ENCODE measurements around the gene TANGO2.

- TF ChIP-seq, protein P1, sequence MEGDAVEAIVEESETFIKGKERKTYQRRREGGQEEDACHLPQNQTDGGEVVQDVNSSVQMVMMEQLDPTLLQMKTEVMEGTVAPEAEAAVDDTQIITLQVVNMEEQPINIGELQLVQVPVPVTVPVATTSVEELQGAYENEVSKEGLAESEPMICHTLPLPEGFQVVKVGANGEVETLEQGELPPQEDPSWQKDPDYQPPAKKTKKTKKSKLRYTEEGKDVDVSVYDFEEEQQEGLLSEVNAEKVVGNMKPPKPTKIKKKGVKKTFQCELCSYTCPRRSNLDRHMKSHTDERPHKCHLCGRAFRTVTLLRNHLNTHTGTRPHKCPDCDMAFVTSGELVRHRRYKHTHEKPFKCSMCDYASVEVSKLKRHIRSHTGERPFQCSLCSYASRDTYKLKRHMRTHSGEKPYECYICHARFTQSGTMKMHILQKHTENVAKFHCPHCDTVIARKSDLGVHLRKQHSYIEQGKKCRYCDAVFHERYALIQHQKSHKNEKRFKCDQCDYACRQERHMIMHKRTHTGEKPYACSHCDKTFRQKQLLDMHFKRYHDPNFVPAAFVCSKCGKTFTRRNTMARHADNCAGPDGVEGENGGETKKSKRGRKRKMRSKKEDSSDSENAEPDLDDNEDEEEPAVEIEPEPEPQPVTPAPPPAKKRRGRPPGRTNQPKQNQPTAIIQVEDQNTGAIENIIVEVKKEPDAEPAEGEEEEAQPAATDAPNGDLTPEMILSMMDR (IDR thresholded peaks at IDR 0.05) = no peak
- no peak for TF ChIP-seq POLR2A (IDR thresholded peaks at IDR 0.05)
These were observed 12.3 kb downstream of the TANGO2 start for GRCh38 chr22:20033045-20033706.

All from adrenal gland (tissue), 5 donors.